Measurements from ENCODE around the gene WDR1.

WDR1 gene

DNA sequence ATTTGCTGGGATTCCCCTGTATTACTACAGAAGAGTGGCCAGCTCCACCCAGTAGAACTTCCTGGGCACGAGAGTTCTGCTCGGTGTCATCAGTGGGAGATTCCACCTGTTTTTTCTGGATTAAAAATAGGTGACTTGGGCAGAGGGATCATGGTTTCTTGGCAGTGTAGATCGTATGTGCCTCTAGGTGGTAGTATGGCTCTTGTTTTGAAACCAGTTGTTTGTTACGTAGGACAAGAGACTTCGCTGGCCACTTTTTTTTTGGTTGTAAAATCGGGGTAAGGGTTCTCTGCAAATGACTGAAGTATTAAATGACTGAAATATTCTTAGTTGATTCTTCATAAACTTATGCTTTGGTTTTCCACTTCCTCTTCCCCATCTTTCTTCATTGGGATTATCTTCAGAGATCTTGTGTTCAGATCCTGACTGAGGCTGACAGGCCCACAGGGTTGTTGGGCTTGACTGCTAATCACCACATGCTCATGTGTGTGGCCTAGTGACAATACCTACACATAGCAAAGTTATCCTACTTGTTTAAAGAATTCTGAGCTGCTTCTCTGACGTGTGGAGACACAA is 43.8 kb upstream of the WDR1 start:
- DNase-seq (no peak), ATAC-seq (ENCODE audit: insufficient read depth, low read depth) (no peak)
- no peak overlapping the region for H3K9ac ChIP-seq (ENCODE audit: low read depth, low read length)
- H3K9me3 ChIP-seq (ENCODE audit: insufficient read depth, low read length, severe bottlenecking): no peaks in the 10 kb centered on the region
- no peaks in the 10 kb centered on the region for H3K27me3 ChIP-seq (ENCODE audit: insufficient read depth, low read length, poor library complexity)
- no peak overlapping the region for H3K4me2 ChIP-seq (ENCODE audit: insufficient read depth, low read length)
- no peak overlapping the region for H2AFZ ChIP-seq (ENCODE audit: low read depth, low read length)
- H3K36me3 ChIP-seq (ENCODE audit: insufficient read depth, low read length): no peaks in the 10 kb centered on the region
- H3K4me3 ChIP-seq (ENCODE audit: low read depth in 1 of 2, low read length in 2 of 2): no peak overlapping the region
- no peaks in the 10 kb centered on the region for H3K79me2 ChIP-seq (ENCODE audit: insufficient read depth, low read length)
- no peaks in the 10 kb centered on the region for H4K20me1 ChIP-seq (ENCODE audit: insufficient read depth, low read length)
- no peaks in the 10 kb centered on the region for H3K4me1 ChIP-seq (ENCODE audit: insufficient read depth, low read length)
- TF ChIP-seq, protein P1, sequence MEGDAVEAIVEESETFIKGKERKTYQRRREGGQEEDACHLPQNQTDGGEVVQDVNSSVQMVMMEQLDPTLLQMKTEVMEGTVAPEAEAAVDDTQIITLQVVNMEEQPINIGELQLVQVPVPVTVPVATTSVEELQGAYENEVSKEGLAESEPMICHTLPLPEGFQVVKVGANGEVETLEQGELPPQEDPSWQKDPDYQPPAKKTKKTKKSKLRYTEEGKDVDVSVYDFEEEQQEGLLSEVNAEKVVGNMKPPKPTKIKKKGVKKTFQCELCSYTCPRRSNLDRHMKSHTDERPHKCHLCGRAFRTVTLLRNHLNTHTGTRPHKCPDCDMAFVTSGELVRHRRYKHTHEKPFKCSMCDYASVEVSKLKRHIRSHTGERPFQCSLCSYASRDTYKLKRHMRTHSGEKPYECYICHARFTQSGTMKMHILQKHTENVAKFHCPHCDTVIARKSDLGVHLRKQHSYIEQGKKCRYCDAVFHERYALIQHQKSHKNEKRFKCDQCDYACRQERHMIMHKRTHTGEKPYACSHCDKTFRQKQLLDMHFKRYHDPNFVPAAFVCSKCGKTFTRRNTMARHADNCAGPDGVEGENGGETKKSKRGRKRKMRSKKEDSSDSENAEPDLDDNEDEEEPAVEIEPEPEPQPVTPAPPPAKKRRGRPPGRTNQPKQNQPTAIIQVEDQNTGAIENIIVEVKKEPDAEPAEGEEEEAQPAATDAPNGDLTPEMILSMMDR (IDR thresholded peaks at IDR 0.05; ENCODE audit: borderline replicate concordance, extremely low read depth, low read length, poor library complexity, severe bottlenecking): peak; percentile 17
- no peak for TF ChIP-seq EZH2 (IDR thresholded peaks at IDR 0.05; ENCODE audit: borderline replicate concordance, low read depth, low read length, severe bottlenecking)
- no peak overlapping the region for H3K27ac ChIP-seq (ENCODE audit: low read length)

DNA sequence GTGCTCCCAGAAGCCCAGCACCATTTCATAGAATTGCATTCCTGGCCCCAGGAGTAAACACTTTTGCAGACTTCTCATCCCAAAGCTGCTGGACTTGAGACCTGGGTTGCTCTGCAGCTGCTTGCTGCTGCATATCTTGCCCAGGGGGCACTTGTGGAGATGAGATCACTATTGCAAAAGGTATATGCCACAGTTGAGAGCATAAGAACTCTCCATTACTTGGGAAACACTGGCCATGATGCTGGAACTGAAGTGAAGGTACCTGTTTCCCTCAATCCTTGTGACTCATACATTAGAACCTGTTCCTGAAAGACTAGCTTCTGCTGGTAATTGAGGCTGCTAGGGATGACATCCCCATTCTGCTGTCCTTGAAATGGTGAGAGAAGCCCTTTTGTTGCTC is 43.1 kb upstream of the WDR1 start:
- Histone ChIP-seq H3K9me3 (ENCODE audit: insufficient read depth, low read length, severe bottlenecking) (no peaks in the 10 kb centered on the region), H3K4me3 (ENCODE audit: low read depth in 1 of 2, low read length in 2 of 2) (no peak overlapping the region), H3K4me1 (ENCODE audit: insufficient read depth, low read length) (no peaks in the 10 kb centered on the region), H4K20me1 (ENCODE audit: insufficient read depth, low read length) (no peaks in the 10 kb centered on the region), H3K9ac (ENCODE audit: low read depth, low read length) (no peak overlapping the region), H3K4me2 (ENCODE audit: insufficient read depth, low read length) (no peak overlapping the region), H2AFZ (ENCODE audit: low read depth, low read length) (no peak overlapping the region), H3K79me2 (ENCODE audit: insufficient read depth, low read length) (no peaks in the 10 kb centered on the region), H3K36me3 (ENCODE audit: insufficient read depth, low read length) (no peaks in the 10 kb centered on the region), H3K27ac (ENCODE audit: low read length) (no peak overlapping the region), H3K27me3 (ENCODE audit: insufficient read depth, low read length, poor library complexity) (no peaks in the 10 kb centered on the region)
- TF ChIP-seq EZH2 (IDR thresholded peaks at IDR 0.05; ENCODE audit: borderline replicate concordance, low read depth, low read length, severe bottlenecking): no peak
- TF ChIP-seq, protein P1 (IDR thresholded peaks at IDR 0.05; ENCODE audit: borderline replicate concordance, extremely low read depth, low read length, poor library complexity, severe bottlenecking): no peak
- ATAC-seq (ENCODE audit: insufficient read depth, low read depth) (no peak), DNase-seq (no peak)

DNA sequence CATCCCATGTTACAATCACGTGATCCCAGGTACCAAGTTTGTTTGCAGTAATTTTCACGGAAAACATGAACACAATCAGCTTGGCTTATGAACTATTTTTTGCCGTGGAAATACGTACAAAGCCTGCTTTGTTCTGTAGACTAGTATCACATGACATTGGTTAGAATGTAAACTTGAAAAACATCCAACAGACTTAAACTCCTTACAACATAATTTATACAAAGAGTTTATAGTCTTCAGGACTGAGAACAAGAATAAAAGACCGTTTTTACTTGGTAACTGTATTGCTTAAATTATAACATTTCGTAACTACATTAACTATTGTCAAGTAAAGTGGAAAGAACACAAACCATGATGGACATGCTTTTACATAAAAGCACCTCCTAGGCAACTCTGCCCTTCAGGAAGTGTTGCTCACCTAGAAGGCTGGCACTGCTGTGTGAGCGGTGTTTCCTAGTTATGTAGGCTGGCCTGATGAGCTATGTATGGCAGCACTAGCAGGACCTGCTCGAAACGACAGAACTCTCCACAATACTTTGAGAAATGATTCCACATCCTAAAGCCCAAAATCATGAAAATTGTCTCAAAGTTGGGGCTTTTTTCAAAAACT is 41.8 kb upstream of the WDR1 start:
- Histone ChIP-seq H3K9me3 (ENCODE audit: insufficient read depth, low read length, severe bottlenecking) (no peaks in the 10 kb centered on the region), H3K27ac (ENCODE audit: low read length) (no peak overlapping the region), H2AFZ (ENCODE audit: low read depth, low read length) (no peak overlapping the region), H3K9ac (ENCODE audit: low read depth, low read length) (no peak overlapping the region), H3K79me2 (ENCODE audit: insufficient read depth, low read length) (no peaks in the 10 kb centered on the region), H3K27me3 (ENCODE audit: insufficient read depth, low read length, poor library complexity) (no peaks in the 10 kb centered on the region), H3K4me2 (ENCODE audit: insufficient read depth, low read length) (no peak overlapping the region), H4K20me1 (ENCODE audit: insufficient read depth, low read length) (no peaks in the 10 kb centered on the region), H3K4me1 (ENCODE audit: insufficient read depth, low read length) (no peaks in the 10 kb centered on the region), H3K4me3 (ENCODE audit: low read depth in 1 of 2, low read length in 2 of 2) (no peak overlapping the region), H3K36me3 (ENCODE audit: insufficient read depth, low read length) (no peaks in the 10 kb centered on the region)
- ATAC-seq (ENCODE audit: insufficient read depth, low read depth) (no peak), DNase-seq (no peak)
- TF ChIP-seq, protein P1 (IDR thresholded peaks at IDR 0.05; ENCODE audit: borderline replicate concordance, extremely low read depth, low read length, poor library complexity, severe bottlenecking): no peak
- no peak for TF ChIP-seq EZH2 (IDR thresholded peaks at IDR 0.05; ENCODE audit: borderline replicate concordance, low read depth, low read length, severe bottlenecking)
